Measurements from ENCODE around the gene NDP. TPM values are rescaled to one million over a fixed set of nuclear protein-coding genes. Genes with fewer than 3 reads are reported as not detected.

NDP gene
- total RNA-seq, 1 experiment from 2014 or later = 0.28 TPM

- CTCF ChIA-PET = no interaction called here
Measured at GRCh38 chrX:44019911-44020310, 46.7 kb upstream of the NDP start.

GRCh38 chrX:44017676-44018075, 44.5 kb upstream of the NDP start:
- POLR2A ChIA-PET = no interaction called here
- DNase-seq (ENCODE audit: low spot score) (no peak), ATAC-seq (no peak)
- Mint-ChIP-seq H3K27ac (no peak overlapping the region), H3K4me3 (no peak overlapping the region), H3K4me1 (no peaks in the 10 kb centered on the region), H3K27me3 (ENCODE audit: low read depth) (no peaks in the 10 kb centered on the region), H3K36me3 (no peaks in the 10 kb centered on the region), H3K9me3 (no peaks in the 10 kb centered on the region)
- CTCF ChIA-PET = interaction anchor here (0.6 kb wide), 1 partner anchor 9 kb away, joined by 3 read pairs; no protein-coding TSS in a partner anchor
- TF ChIP-seq FOXP1 (CRISPR knock-in tag; IDR thresholded peaks at IDR 0.05; ENCODE audit: borderline replicate concordance) (no peak), ZNF121 (CRISPR knock-in tag; IDR thresholded peaks at IDR 0.05) (no peak), SMAD3 (CRISPR knock-in tag; IDR thresholded peaks at IDR 0.05; ENCODE audit: borderline replicate concordance) (no peak), CBFB (CRISPR knock-in tag; IDR thresholded peaks at IDR 0.05; ENCODE audit: low read depth) (no peak), ZMAT4 (CRISPR knock-in tag; IDR thresholded peaks at IDR 0.05) (no peak), ZNF423 (CRISPR knock-in tag; IDR thresholded peaks at IDR 0.05) (no peak), TP53 (CRISPR knock-in tag; IDR thresholded peaks at IDR 0.05) (no peak), E2F1 (CRISPR knock-in tag; IDR thresholded peaks at IDR 0.05) (no peak), IRF1 (CRISPR knock-in tag; IDR thresholded peaks at IDR 0.05) (no peak), SOX15 (CRISPR knock-in tag; IDR thresholded peaks at IDR 0.05) (no peak)

More at GRCh38 chrX:44019911-44020310, 46.7 kb upstream of the NDP start:
- ATAC-seq = no peak
- H3K27me3 Mint-ChIP-seq (ENCODE audit: low read depth) = no peaks in the 10 kb centered on the region
- H3K4me3 Mint-ChIP-seq = no peak overlapping the region
- TF ChIP-seq TP53 (CRISPR knock-in tag; IDR thresholded peaks at IDR 0.05) = no peak
- no peak for TF ChIP-seq JUN (CRISPR knock-in tag; IDR thresholded peaks at IDR 0.05)
- no peak for TF ChIP-seq GRHL2 (CRISPR knock-in tag; IDR thresholded peaks at IDR 0.05; ENCODE audit: insufficient replicate concordance, severe bottlenecking)
- TF ChIP-seq ATF2 (CRISPR knock-in tag; IDR thresholded peaks at IDR 0.05; ENCODE audit: borderline replicate concordance, low read depth) = no peak
- no peak for TF ChIP-seq FOXP1 (CRISPR knock-in tag; IDR thresholded peaks at IDR 0.05; ENCODE audit: borderline replicate concordance)
- TF ChIP-seq ATF6 (CRISPR knock-in tag; IDR thresholded peaks at IDR 0.05) = no peak
- no peak for TF ChIP-seq MAX (CRISPR knock-in tag; IDR thresholded peaks at IDR 0.05)
- TF ChIP-seq ZBTB21 (CRISPR knock-in tag; IDR thresholded peaks at IDR 0.05; ENCODE audit: borderline replicate concordance) = no peak
- no peak for TF ChIP-seq IRF1 (CRISPR knock-in tag; IDR thresholded peaks at IDR 0.05)
- no peak for TF ChIP-seq TCF7 (CRISPR knock-in tag; IDR thresholded peaks at IDR 0.05; ENCODE audit: low read depth)
- POLR2A ChIA-PET = no interaction called here
- no peaks in the 10 kb centered on the region for H3K4me1 Mint-ChIP-seq
- no peak for DNase-seq (ENCODE audit: low spot score)
- no peaks in the 10 kb centered on the region for H3K9me3 Mint-ChIP-seq
- no peak overlapping the region for H3K27ac Mint-ChIP-seq
- H3K36me3 Mint-ChIP-seq = no peaks in the 10 kb centered on the region

Measured in WTC11 (cell line).